Hepatocyte (in vitro differentiated cells): ENCODE measurements around the gene CRYBA4. TPM values are rescaled to one million over a fixed set of nuclear protein-coding genes. Genes with fewer than 3 reads are reported as not detected.
A peak's percentile ranks its signal among the peaks of the same experiment; 100 is the strongest.

Experiments
- DNase-seq: peaks from one replicate; pipeline ENCODE4 v3.0.0-alpha.2; 2016; ENCODE audit warnings: low spot score
- H2AFZ ChIP-seq: fragments of 200-600 bp; sonication (generic); 2 replicates; pipeline ENCODE4 v1.6.0; 2016; ENCODE audit warnings: antibody characterized with exemption, mild to moderate bottlenecking
- H3K27ac ChIP-seq: fragments of 200-600 bp; sonication (generic); 2 replicates; pipeline ENCODE4 v1.5.1; 2016; ENCODE audit warnings: mild to moderate bottlenecking
- H3K27me3 ChIP-seq: fragments of 200-600 bp; sonication (generic); 2 replicates; pipeline ENCODE4 v1.6.1; 2016
- H3K36me3 ChIP-seq: fragments of 200-600 bp; sonication (generic); replicated peaks from 2 replicates; pipeline ENCODE4 v1.5.1; 2016; ENCODE audit warnings: low read depth; ENCODE audit not compliant: insufficient read depth
- H3K4me1 ChIP-seq: fragments of 200-600 bp; sonication (generic); 2 replicates; pipeline ENCODE4 v1.5.1; 2016; ENCODE audit warnings: mild to moderate bottlenecking, moderate library complexity; ENCODE audit not compliant: insufficient read depth
- H3K4me2 ChIP-seq: fragments of 200-600 bp; sonication (generic); 2 replicates; pipeline ENCODE4 v1.6.0; 2016
- H3K4me3 ChIP-seq: fragments of 200-600 bp; sonication (generic); 2 replicates; pipeline ENCODE4 v1.5.1; 2016; ENCODE audit warnings: mild to moderate bottlenecking
- H3K79me2 ChIP-seq: fragments of 200-600 bp; sonication (generic); 2 replicates; pipeline ENCODE4 v1.6.0; 2017; ENCODE audit warnings: mild to moderate bottlenecking
- H3K9me2 ChIP-seq: fragments of 200-600 bp; sonication (generic); replicated peaks from 2 replicates; pipeline ENCODE4 v1.6.0; 2017; ENCODE audit warnings: mild to moderate bottlenecking; ENCODE audit not compliant: insufficient read depth
- H3K9me3 ChIP-seq: fragments of 200-600 bp; sonication (generic); 2 replicates; pipeline ENCODE4 v1.5.1; 2016; ENCODE audit warnings: low read depth, mild to moderate bottlenecking
- H4K20me1 ChIP-seq: fragments of 200-600 bp; sonication (generic); 2 replicates; pipeline ENCODE4 v1.6.0; 2016; ENCODE audit warnings: mild to moderate bottlenecking; ENCODE audit not compliant: insufficient read depth, poor library complexity, severe bottlenecking
- EZH2 ChIP-seq: fragments of 200-600 bp; sonication (generic); IDR thresholded peaks from 2 replicates; pipeline ENCODE4 v1.6.1; 2016; ENCODE audit warnings: antibody characterized with exemption, mild to moderate bottlenecking, borderline replicate concordance
- EZH2phosphoT487 ChIP-seq: fragments of 200-600 bp; sonication (generic); IDR thresholded peaks from one replicate; pipeline ENCODE4 v1.6.1; 2018; ENCODE audit warnings: antibody characterized with exemption, mild to moderate bottlenecking, low read depth, moderate library complexity; ENCODE audit not compliant: unreplicated experiment, severe bottlenecking
- WGBS: methylation state at CpG from one replicate; pipeline ENCODE4 v1.1.6; 2016; ENCODE audit warnings: low lambda C conversion rate; ENCODE audit errors: missing lambda C conversion rate; 5-methylcytosine and 5-hydroxymethylcytosine counted together
- polyA plus RNA-seq: library from polyadenylated mRNA; unstranded; fragments of >200 nt; fragmentation: Nextera tagmentation; extraction: Ambion mirVana; gene quantifications from 2 replicates; pipeline ENCODE4 v1.2.1, GENCODE V29; 2016
- total RNA-seq: library from RNA; depleted of rRNA; stranded (reverse); fragments of >200 nt; gene quantifications from 2 replicates; pipeline ENCODE4 v1.2.3, GENCODE V29; 2014
- TF ChIP-seq, protein P1 (sequence below): fragments of 200-600 bp; sonication (generic); IDR thresholded peaks from 2 replicates; pipeline ENCODE4 v1.5.1; 2016; ENCODE audit warnings: antibody characterized with exemption, mild to moderate bottlenecking; ENCODE audit not compliant: poor library complexity

Gene CRYBA4
- total and polyA plus RNA-seq, 2 experiments from 2014 or later, result not detected

DNA sequence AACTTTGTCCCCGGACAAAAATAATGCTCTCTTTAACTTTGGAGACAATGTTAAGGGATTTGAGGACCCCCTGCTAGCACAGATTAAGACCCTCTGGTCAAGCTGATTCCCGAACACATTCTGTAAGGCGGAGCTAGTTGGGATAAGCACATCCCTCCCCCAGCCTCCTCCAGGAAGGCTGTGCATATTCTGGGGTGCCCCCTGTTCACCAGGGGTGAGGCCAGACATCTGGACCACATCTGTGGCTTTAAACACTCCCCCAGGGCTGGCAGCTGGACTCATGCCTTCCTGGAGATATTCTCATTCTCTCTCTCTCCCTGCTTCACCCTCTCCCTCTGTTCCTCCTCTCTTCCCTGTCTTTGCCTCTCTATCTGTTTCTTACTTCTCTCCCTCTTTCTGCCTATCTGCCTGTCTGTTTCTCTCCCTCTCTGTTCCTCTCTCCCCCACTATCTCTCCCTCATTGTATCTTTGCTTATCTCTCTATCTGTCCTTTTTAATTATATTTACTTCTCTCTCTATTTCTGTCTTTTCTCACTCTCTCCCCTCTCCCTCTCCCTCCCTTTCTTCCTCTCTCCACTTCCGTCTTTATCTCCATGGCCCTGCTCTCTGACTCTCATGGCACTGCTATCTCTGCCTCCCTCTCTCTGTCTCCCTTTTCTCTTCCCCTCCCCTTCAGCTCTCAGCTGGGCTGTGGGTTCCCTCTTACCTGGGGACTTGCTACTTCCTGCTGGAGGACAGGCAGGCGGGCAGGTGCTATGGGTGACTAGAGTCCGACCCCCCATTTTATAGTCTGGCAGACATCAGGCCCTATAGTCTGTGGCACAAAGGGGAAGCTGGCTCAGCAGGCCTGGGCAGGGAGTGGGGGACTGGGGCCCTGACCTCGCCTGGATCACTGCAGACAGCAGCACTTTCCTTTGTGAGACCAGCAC, 4.2 kb upstream of the CRYBA4 start, which contains the start of gene CRYBB1:
TSS of gene CRYBB1 (minus strand) at position 757 of the 929 bp plus-strand sequence. CDS start 1,708 bp downstream, outside the sequence.
- 54% methylated on average over 7 of the region's 7 CpGs for WGBS
- H3K4me1 ChIP-seq, result no peaks in the 10 kb centered on the region
- H3K4me3 ChIP-seq, result no peak within 1 kb of the TSS
- no peaks in the 10 kb centered on the region for H4K20me1 ChIP-seq
- no peak within 1 kb of the TSS for H3K4me2 ChIP-seq
- no peaks in the 10 kb centered on the region for H3K36me3 ChIP-seq
- H3K9me3 ChIP-seq, result no peaks in the 10 kb centered on the region
- peaks cover 22% of the 10 kb centered on the region for H3K27me3 ChIP-seq
- no peaks in the 10 kb centered on the region for H3K79me2 ChIP-seq
- H3K27ac ChIP-seq, result no peak within 1 kb of the TSS
- no peak for DNase-seq
- TF ChIP-seq, protein P1, sequence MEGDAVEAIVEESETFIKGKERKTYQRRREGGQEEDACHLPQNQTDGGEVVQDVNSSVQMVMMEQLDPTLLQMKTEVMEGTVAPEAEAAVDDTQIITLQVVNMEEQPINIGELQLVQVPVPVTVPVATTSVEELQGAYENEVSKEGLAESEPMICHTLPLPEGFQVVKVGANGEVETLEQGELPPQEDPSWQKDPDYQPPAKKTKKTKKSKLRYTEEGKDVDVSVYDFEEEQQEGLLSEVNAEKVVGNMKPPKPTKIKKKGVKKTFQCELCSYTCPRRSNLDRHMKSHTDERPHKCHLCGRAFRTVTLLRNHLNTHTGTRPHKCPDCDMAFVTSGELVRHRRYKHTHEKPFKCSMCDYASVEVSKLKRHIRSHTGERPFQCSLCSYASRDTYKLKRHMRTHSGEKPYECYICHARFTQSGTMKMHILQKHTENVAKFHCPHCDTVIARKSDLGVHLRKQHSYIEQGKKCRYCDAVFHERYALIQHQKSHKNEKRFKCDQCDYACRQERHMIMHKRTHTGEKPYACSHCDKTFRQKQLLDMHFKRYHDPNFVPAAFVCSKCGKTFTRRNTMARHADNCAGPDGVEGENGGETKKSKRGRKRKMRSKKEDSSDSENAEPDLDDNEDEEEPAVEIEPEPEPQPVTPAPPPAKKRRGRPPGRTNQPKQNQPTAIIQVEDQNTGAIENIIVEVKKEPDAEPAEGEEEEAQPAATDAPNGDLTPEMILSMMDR, result no peak
- no peak for TF ChIP-seq EZH2
- no peak for TF ChIP-seq EZH2phosphoT487
- H2AFZ ChIP-seq, result peak within 1 kb of the TSS; percentile 45
- H3K9me2 ChIP-seq, result no peaks in the 10 kb centered on the region

DNA sequence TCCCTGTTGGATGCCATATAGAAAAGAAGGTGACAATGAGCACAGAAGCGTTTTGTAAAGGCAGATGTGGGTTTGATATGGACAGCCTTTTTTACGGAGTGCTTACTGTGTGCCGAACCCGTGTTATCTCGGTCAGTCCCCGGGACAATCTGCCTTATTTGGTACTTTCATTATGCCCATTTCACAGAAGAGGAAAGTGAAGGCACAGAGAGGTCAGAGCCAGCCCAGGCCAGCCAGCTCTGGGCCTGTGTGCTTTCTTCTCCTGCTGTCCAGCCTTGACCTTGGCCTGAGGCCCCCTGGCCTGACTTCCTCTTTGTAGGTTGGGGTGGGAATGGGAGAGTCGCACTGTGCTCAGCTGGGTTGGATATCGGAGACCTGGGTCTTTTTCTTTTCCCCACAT, 3.3 kb upstream of the CRYBA4 start:
- Histone ChIP-seq H3K4me3 (no peak overlapping the region), H4K20me1 (no peaks in the 10 kb centered on the region), H3K9me3 (no peaks in the 10 kb centered on the region), H3K79me2 (no peaks in the 10 kb centered on the region), H3K9me2 (no peaks in the 10 kb centered on the region), H2AFZ (no peak overlapping the region), H3K36me3 (no peaks in the 10 kb centered on the region), H3K4me2 (no peak overlapping the region), H3K27me3 (peaks cover 15% of the 10 kb centered on the region), H3K4me1 (no peaks in the 10 kb centered on the region), H3K27ac (no peak overlapping the region)
- TF ChIP-seq, protein P1, result no peak
- no peak for TF ChIP-seq EZH2phosphoT487
- TF ChIP-seq EZH2, result no peak
- 85% methylated on average over 8 of the region's 8 CpGs for WGBS
- no peak for DNase-seq

DNA sequence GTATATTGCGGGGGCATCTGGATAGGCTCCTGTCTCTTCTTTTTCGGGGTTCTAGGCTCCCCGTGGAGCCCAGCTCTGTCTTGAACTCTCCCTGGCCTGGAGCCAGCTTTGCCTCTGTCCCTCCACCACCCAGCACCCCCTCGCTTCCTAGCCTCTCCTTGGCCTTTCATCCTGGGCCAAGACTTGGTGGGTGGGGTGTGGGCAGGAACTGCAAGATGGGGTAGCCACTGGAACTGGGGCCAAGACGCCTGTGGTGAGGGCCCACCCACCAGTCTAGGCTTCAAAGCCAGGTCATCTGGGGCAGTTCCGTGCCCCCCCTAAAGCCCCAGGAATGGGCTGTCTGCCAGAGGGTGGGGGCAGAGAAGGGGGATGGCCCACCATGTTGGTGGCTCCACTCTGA, 2.3 kb upstream of the CRYBA4 start:
- Histone ChIP-seq H2AFZ (no peak overlapping the region), H3K27me3 (peaks cover 7% of the 10 kb centered on the region), H3K9me2 (no peaks in the 10 kb centered on the region), H3K79me2 (no peaks in the 10 kb centered on the region), H4K20me1 (no peaks in the 10 kb centered on the region), H3K27ac (no peak overlapping the region), H3K4me1 (no peaks in the 10 kb centered on the region), H3K9me3 (no peaks in the 10 kb centered on the region), H3K36me3 (no peaks in the 10 kb centered on the region), H3K4me2 (no peak overlapping the region), H3K4me3 (no peak overlapping the region)
- TF ChIP-seq EZH2, result no peak
- TF ChIP-seq EZH2phosphoT487, result no peak
- TF ChIP-seq, protein P1, result no peak
- no peak for DNase-seq
- 82% methylated on average over 6 of the region's 6 CpGs for WGBS
